Activated CD4-positive, alpha-beta T cell treated with anti-CD3 and anti-CD28 coated beads, Interleukin-2, Interleukin-6, amounts not matched to agents 100 ng/mL and 50 ng/mL, durations not matched to agents 16 hours and 8 hours (primary cell): ENCODE measurements around the gene DUSP9.
"Not testable (repeated sequence)": the region's sequence is repeated elsewhere in the genome, so short reads cannot be mapped to it uniquely, and the experiment has no call there.

Experiments used
- DNase-seq: peaks from one replicate; pipeline ENCODE4 v3.0.0-alpha.2; 2020

The DUSP9 gene, protein sequence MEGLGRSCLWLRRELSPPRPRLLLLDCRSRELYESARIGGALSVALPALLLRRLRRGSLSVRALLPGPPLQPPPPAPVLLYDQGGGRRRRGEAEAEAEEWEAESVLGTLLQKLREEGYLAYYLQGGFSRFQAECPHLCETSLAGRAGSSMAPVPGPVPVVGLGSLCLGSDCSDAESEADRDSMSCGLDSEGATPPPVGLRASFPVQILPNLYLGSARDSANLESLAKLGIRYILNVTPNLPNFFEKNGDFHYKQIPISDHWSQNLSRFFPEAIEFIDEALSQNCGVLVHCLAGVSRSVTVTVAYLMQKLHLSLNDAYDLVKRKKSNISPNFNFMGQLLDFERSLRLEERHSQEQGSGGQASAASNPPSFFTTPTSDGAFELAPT

GRCh38 chrX:153646620-153647373 lies at the start of gene DUSP9:
Gene DUSP9, plus strand, starts transcription at chrX:153647203. Its CDS starts 751 bp downstream, at chrX:153647954.
- no peak for DNase-seq

- peak; percentile 31 for DNase-seq
Observed at GRCh38 chrX:153598541-153599191, 48.3 kb upstream of the DUSP9 start, which contains the start of gene CCNQ. Gene CCNQ, minus strand, starts transcription at chrX:153599139. Its CDS starts 66 bp downstream, at chrX:153599073.

GRCh38 chrX:153599192-153600031 lies 47.6 kb upstream of the DUSP9 start:
- peak; percentile 92 for DNase-seq

GRCh38 chrX:153600032-153600373 lies 47.0 kb upstream of the DUSP9 start:
- peak; percentile 19 for DNase-seq

DNA sequence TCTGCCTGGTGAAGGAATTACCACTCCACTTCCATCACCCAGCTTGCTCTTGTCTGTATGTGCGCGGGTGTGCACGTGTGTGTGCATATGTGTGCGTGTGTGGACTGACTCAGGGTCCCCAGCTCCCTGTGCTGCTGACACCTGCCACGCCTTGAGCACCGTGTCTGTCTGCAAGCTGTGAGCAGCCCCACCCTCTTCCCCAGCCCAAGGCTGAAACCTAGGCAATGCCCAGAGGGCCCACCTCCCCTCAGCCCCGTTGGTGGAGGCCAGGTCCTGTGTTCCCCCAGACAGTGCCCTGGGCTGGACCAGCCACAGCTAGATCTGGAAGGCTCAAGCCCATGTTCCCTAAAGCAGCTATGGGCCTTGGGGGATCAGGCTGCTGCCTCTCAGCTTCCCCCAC lies 46.1 kb upstream of the DUSP9 start:
- DNase-seq = no peak

- no peak for DNase-seq
Observed at GRCh38 chrX:153601511-153602110, 45.4 kb upstream of the DUSP9 start.

GRCh38 chrX:153602601-153603000 lies 44.4 kb upstream of the DUSP9 start:
- no peak for DNase-seq

DNA sequence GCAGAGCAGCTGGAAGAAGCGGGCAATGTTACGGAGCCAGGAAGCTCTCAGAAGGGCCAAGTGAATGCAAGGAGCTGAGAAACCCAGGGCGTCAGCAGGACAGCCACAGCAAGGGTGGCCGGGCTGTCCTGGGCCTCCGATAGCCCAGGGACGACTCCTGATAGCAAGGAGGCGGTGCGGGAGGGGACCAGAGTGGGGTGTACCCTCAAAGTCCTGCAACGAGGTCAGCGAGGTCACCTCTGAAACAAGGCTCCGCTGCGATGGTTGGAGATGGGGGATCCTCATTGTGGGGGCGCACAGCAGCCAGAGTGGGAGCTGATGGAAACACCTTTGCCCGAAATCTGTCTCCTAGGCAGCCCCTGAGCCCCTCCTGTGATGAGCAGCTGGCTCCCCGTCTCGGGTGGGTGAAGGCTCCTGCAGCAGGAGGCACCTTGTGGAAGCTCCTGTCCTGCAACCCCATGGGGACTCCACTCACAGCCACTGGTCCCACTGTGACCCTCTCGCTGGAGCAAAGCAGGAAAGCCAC lies 43.8 kb upstream of the DUSP9 start:
- no peak for DNase-seq

DNA sequence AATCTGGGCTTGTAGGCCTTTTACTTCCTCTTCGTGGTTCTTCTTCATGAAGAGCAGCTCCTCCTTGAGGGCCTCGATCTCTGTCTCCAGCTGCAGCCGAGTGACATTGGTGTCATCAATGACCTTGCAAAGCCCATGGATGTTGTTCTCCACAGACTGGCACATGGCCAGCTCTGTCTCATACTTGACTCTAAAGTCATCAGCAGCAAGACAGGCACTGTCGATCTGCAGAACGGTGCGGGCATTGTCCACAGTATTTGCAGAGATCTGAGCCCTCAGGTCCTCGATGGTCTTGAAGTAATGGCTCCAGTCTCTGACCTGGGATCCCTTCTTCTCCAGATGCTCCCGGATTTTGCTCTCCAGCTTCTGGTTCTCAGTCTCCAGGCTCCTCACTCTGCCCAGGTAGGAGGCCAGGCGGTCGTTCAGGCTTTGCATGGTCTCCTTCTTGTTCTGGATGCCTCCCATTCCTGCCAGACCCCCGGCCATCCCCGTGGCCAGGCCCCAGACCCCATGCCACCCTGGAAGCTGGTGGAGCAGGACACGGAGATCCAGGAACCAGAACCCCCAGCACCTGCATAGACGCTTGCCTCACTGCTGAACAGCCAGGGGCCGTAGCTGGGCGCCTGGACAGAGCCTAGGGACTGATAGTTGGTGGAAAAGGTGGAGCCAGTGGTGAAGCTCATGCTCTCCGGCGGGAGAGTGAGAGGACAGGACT lies 42.2 kb upstream of the DUSP9 start:
- DNase-seq = not testable (repeated sequence)

DNA sequence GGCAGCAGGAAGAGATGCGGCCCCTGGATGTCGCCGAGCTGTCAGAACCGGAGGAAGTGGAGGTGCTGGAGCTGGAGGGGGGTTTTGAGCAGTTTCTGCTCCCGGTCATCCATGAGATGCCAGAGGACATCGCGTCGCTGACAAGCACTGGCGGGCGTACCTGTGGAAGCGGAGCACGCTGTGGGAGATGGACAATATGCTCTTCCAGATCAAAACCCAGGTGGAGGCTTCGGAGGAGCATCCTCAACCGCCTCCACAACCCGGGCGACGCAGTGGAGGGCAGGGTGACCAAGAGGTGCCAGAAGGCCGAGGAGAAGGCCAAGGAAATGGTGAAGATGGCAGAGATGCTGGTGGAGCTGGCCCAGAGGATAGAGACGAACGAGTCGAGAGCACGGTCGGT lies 40.5 kb upstream of the DUSP9 start:
- no peak for DNase-seq

- DNase-seq = no peak
Observed at GRCh38 chrX:153608376-153608775, 38.6 kb upstream of the DUSP9 start.

GRCh38 chrX:153608806-153609205 lies 38.2 kb upstream of the DUSP9 start:
- DNase-seq = no peak

DNA sequence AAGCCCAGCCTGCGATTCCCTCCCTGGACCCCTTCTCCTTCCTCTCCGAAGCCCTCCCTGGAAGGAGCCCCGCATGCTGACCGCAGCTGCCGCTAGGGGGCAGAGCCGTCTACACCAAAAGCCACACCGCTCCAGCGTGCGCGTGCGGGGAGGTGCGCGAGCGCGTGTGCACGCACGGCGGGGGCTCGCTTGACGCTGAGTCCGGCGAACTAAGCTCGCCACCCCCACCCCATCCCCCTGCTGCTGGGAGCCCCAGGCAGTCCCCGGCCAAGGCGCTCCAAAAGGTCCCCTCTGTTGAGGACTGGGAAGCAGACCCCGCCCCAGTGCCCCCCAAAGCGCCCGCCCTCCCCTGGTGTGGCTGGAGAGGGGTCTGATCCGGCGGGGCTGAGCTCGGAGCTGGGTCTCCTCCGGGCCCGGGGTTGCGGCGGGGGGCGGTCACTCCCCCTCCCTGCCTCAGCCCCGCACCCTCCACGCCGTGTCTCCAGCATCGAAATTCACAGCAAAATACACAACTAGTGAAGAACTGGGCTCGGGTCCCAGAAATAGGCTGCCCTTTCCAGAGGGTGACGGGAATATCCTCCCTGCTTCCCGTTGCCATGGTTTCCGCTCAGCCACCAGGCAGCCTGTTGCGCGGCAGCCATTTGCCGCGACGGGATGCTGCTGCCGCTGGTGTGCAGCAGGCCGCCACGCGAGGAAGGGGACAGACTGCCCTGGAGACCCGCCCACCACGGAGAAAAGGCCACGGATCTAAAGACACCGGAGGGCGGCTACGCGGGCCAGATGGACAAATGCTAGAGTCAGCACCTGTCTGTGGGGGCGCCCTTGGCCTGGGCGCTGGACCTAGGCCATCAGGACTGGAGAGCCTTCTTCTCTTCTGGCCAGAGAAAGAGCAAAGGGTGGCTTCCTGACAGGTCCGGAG lies 36.8 kb upstream of the DUSP9 start:
- DNase-seq = peak; percentile 78

DNA sequence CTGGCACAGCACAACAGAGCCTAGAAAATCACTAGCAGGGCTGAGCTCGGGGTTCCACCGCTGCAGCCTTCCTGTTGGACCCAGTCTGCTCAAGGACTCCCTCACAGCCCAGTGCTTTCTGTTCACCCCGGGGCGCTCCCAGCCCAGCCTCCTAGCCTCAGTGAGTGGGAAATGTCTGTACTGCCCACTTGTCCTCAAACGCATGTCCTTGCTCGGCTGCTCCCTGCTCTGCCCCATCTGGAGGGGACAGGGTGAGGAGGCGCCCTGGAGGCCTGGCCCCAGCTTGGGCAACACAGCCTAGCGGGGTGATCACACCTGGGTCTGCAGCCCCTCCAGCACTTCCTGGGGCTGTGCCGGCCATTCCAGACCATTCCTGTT lies 36.2 kb upstream of the DUSP9 start:
- DNase-seq = no peak

GRCh38 chrX:153611298-153612095 lies 35.5 kb upstream of the DUSP9 start:
- no peak for DNase-seq

GRCh38 chrX:153612413-153612812 lies 34.6 kb upstream of the DUSP9 start:
- DNase-seq = no peak

DNA sequence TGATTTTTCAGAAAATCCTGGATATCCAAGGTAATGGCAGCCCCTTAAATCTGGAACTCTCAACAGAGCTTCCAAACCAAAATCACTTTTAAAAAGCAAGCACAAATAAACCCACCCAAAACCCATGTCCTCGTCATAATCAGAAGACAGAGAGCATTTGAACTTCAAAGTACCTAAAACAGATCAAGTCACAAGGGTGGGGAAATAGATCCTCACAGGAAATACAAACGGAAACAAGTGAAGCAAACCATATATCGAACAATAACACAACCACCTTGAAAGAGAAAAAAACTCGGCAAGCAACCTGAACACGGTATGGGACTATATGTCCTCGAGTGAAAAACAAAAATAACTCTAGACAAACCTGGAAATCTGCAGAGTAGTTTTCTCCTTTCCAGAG lies 32.2 kb upstream of the DUSP9 start:
- DNase-seq = no peak

GRCh38 chrX:153620576-153620975 lies 26.4 kb upstream of the DUSP9 start:
- no peak for DNase-seq

- DNase-seq = no peak
Observed at GRCh38 chrX:153621949-153622598, 24.9 kb upstream of the DUSP9 start.
